HFFc6 (cell line): Measurements from ENCODE around the gene FAM163B. TPM values are rescaled to one million over a fixed set of nuclear protein-coding genes. Genes with fewer than 3 reads are reported as not detected.

Experiments used
- DNase-seq: peaks from one replicate; pipeline ENCODE4 v3.0.0-alpha.2; 2018
- H3K27ac Mint-ChIP-seq: 2 replicates; pipeline ENCODE4 v1.8.0; 2020; ENCODE audit warnings: mild to moderate bottlenecking, mixed read lengths
- H3K27me3 Mint-ChIP-seq: 2 replicates; pipeline ENCODE4 v1.8.0; 2021; ENCODE audit warnings: mild to moderate bottlenecking, moderate library complexity, mixed read lengths; ENCODE audit not compliant: insufficient read depth
- H3K36me3 Mint-ChIP-seq: 2 replicates; pipeline ENCODE4 v1.8.0; 2021; ENCODE audit warnings: low read depth, mixed read lengths
- H3K4me1 Mint-ChIP-seq: 2 replicates; pipeline ENCODE4 v1.8.0; 2020; ENCODE audit warnings: low read depth, mixed read lengths
- H3K4me3 Mint-ChIP-seq: 2 replicates; pipeline ENCODE4 v1.8.0; 2020; ENCODE audit warnings: mild to moderate bottlenecking, moderate library complexity, mixed read lengths
- H3K9me3 Mint-ChIP-seq: 2 replicates; pipeline ENCODE4 v1.8.0; 2020; ENCODE audit warnings: mild to moderate bottlenecking, mixed read lengths
- CTCF ChIP-seq: fragments of 200-600 bp; sonication (generic); IDR thresholded peaks from 2 replicates; pipeline ENCODE4 v1.5.0; 2021; ENCODE audit warnings: antibody characterized with exemption, mild to moderate bottlenecking
- total RNA-seq, 6 experiments: library from RNA; stranded (reverse); fragmentation: NEBNext Ultra II Directional; extraction: Animal tissue kit (Norgen Biotek cat#: 25700); gene quantifications; 2 replicates in 1 of 6; 3 replicates in 5 of 6; pipeline ENCODE4 v1.2.3, GENCODE V29; 2021

Gene FAM163B
- total RNA-seq, 6 experiments from 2014 or later = not detected

DNA sequence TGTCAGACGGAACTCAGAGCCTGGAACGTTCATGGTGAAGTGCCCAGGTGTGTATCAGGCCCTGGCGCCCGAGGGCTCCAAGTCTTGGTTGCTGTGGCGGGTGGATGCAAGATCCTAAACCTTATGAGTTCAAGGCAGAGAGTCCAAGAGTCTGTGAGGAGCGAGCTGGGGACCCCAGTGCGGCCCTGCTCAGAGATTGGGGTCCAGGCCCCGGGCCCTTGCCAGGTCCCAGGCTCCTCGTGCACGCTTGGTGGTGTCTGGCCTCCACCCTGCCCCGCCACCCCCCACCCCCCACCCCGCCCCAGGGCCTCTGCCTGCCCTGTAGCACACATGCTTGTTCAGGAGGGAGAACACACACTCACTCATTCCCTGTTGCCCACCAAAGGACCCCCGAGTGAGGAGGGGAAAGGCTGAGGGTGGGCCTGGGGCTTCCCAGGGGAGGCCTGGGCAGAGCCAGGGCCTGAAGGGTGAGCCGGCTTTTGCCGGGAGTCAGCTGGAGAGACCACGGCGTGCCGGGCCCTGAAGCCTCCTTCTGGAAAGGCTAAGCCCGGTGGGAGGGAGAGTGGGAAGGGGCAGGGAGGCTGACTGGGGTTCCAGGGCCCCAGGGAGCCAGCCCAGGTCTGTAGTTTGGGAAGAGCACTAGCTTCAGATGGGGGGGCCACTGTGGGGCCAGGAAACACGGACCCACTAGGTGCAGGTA lies 37.1 kb downstream of the FAM163B start:
- DNase-seq = no peak
- Mint-ChIP-seq H3K9me3 (no peaks in the 10 kb centered on the region), H3K4me3 (no peak overlapping the region), H3K27me3 (peaks cover 26% of the 10 kb centered on the region), H3K4me1 (no peaks in the 10 kb centered on the region; the same call in 1 of the 2 replicates), H3K36me3 (no peaks in the 10 kb centered on the region), H3K27ac (no peak overlapping the region)
- no peak for TF ChIP-seq CTCF

GRCh38 chr9:133571391-133571890 lies 37.7 kb downstream of the FAM163B start:
- H3K36me3 Mint-ChIP-seq = no peaks in the 10 kb centered on the region
- H3K27me3 Mint-ChIP-seq = peaks cover 23% of the 10 kb centered on the region
- TF ChIP-seq CTCF = no peak
- H3K9me3 Mint-ChIP-seq = no peaks in the 10 kb centered on the region
- no peaks in the 10 kb centered on the region; the same call in 1 of the 2 replicates for H3K4me1 Mint-ChIP-seq
- DNase-seq = no peak
- no peak overlapping the region for H3K27ac Mint-ChIP-seq
- H3K4me3 Mint-ChIP-seq = no peak overlapping the region

- H3K27ac Mint-ChIP-seq = no peak overlapping the region
Observed at GRCh38 chr9:133570691-133571080, 38.5 kb downstream of the FAM163B start.

DNA sequence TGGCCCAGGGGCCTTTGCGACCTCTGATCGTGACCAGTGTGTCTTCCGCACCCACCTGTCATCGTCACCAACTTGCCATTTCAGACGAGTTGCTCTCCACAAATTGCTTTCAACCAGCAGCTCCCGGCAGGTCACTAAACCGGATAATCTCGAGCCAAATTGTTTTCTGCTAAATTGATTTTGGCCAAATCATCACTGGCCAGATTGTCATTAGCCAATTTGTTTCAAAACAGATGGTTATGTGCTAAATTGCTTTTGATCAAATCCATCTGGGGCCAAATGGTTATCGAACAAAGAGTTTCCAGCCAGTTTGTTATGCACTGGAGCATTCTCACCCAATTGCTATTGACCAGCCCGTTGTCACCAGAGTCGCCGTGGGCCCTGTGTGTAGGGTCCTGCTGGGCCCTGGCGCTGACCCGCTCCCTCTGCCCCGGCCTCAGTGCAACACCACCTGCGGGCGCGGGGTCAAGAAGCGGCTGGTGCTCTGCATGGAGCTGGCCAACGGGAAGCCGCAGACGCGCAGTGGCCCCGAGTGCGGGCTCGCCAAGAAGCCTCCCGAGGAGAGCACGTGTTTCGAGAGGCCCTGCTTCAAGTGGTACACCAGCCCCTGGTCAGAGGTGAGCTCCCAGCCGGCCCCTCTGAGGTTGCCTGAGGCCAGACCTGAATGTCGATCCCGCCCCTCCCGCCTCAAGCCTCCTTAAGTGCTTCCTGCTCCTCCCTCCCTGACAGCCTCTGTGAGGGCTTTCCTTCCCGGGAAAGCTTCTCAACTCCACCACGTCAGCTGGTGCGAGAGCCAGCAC lies 39.1 kb downstream of the FAM163B start:
- H3K36me3 Mint-ChIP-seq = no peaks in the 10 kb centered on the region
- no peak overlapping the region for H3K4me3 Mint-ChIP-seq
- no peaks in the 10 kb centered on the region for H3K9me3 Mint-ChIP-seq
- no peak for TF ChIP-seq CTCF
- DNase-seq = no peak
- H3K4me1 Mint-ChIP-seq = no peaks in the 10 kb centered on the region
- no peak overlapping the region for H3K27ac Mint-ChIP-seq
- peaks cover 21% of the 10 kb centered on the region for H3K27me3 Mint-ChIP-seq

More at GRCh38 chr9:133570691-133571080, 38.5 kb downstream of the FAM163B start:
- TF ChIP-seq CTCF = no peak
- no peaks in the 10 kb centered on the region for H3K4me1 Mint-ChIP-seq
- peaks cover 23% of the 10 kb centered on the region for H3K27me3 Mint-ChIP-seq
- H3K4me3 Mint-ChIP-seq = no peak overlapping the region
- H3K9me3 Mint-ChIP-seq = no peaks in the 10 kb centered on the region
- H3K36me3 Mint-ChIP-seq = no peaks in the 10 kb centered on the region
- no peak for DNase-seq

DNA sequence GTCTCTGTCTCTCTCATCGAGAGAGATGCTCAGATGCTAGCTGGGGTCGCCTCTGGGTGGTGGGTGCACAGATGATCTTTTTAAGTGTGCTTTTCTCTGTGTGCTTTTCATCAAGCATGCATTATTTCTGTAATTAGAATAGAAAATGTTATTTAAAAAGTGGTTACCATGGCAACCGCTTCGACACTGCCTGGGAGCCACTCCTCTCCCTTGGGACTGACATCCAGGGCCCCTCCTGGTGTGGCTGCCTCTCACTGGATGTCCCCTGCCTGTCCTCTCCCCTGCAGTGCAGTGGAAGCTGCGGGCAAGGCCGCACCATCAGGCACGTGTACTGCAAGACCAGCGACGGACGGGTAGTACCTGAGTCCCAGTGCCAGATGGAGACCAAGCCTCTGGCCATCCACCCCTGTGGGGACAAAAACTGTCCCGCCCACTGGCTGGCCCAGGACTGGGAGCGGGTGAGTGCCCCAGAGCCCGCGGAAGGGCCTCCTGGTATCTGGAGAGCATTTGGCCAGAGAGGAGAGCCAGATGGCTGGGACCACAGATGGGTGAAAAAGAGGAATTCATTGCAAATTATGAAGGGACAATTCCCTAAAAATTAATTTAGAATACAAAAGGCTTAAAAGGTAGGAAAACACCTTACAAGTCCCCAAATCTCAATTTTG lies 39.9 kb downstream of the FAM163B start:
- TF ChIP-seq CTCF = no peak
- H3K36me3 Mint-ChIP-seq = no peaks in the 10 kb centered on the region
- H3K27ac Mint-ChIP-seq = no peak overlapping the region
- no peaks in the 10 kb centered on the region for H3K4me1 Mint-ChIP-seq
- peaks cover 25% of the 10 kb centered on the region for H3K27me3 Mint-ChIP-seq
- H3K9me3 Mint-ChIP-seq = no peaks in the 10 kb centered on the region
- DNase-seq = no peak
- no peak overlapping the region for H3K4me3 Mint-ChIP-seq
